Hematopoietic multipotent progenitor cell treated with erythropoietin and hydrocortisone succinate and interleukin-3 and kit ligand, for 8 days (in vitro differentiated cells): ENCODE results near the gene PHIP.
A peak's percentile ranks its signal among the peaks of the same experiment; 100 is the strongest.
"Not testable (repeated sequence)": the region's sequence is repeated elsewhere in the genome, so short reads cannot be mapped to it uniquely, and the experiment has no call there.

Experiments
- DNase-seq: peaks from one replicate; pipeline ENCODE4 v3.0.0-alpha.2; 2015

PHIP gene

DNA sequence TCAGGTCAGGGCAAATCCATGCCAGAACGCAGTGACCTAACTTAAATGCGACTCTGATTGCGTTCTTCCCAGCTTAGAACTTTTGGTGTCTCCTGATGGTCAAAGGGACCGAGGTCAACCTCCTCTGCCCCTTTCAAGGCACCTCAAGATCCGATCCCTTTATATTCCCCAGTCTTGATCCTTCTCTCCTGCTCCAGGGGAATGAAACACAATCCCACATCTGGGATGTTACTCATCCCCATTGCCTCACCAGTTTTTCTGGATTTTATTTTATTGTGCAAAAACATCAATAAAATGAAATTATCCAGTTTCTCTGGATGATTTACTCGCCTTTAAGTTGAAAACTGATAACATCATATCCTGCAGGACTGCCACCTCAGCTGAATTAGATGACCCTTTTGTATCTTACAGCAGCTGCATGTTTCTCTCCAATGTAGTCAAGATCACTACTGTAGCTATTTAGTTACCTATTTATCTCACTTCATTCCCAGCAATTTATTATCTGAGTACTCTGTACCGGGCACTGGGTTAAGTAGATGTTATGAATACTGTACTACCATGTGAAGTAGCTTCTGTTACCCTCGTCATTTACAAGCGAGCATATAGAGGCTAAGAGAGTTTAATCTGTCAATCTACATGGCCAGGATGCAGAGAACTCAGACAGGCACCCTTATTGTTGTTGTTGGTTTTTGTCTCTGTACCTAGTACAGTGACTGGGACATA is 166.7 kb downstream of the PHIP start:
- DNase-seq: no peak

DNA sequence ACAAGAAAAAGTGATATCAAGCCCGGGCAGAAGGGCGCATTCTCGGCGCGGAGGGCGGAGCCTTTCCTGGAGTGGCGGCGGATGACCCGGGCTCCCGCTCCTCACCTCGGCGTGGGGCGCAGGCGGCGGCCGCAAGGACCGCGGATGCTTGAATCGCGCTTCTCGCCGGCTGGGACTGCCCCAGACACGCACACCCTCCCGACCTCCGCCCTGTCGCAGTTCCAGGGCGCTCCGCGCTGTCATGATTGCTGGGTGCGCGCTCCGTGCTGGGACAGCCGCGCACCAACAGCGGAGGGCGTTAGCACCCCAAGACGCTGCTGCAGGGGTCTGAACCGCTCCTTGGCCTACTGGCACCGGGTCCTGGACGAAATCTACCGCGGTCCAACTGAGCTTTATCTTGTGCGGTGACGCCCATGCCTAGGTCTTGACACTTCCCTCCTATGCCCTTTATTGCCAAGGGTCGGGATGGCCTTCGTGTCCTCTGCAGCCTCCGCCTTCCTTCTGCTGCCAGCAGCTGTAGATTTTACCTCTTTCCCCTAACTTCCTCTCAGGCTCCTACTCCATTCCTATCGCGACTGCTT is 167.4 kb downstream of the PHIP start:
- DNase-seq: peak; percentile 31

DNA sequence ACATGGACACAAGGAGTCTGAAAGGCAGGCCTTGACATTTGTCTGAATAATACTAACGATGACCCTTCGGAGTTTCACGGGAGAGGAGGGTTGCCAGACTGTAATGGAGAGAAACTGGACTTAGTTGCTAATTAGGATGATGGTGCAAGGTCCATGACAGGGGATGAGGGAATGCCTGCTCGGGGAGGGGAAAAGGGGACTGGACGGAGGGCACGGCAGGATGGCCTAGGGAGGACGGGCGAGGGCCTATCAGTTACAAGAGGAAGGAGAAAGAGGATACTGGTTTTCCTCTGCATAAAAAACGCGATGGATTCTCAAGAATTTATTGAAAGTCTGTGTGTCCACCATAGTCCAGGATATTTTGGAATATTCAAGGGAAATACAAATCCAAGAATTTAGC is 168.0 kb downstream of the PHIP start:
- DNase-seq: no peak

DNA sequence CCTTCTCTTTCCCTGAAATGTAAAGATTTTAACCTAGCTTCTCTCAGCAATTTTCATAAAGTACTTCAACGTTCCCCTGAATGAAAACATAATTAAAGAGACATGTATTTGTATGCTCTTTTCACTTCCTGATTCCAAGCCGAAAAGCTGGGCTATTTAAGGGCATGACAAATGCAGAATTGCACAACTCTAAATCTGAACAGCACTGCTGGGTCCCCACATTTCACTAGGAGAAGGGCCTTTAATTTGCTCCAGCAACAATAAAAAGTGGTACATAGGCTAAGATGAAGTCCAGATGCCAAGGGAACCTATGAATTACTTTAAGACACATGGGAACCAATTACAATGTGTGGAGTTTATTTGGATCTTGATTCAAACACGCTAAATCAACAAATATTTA is 168.7 kb downstream of the PHIP start:
- no peak for DNase-seq

DNA sequence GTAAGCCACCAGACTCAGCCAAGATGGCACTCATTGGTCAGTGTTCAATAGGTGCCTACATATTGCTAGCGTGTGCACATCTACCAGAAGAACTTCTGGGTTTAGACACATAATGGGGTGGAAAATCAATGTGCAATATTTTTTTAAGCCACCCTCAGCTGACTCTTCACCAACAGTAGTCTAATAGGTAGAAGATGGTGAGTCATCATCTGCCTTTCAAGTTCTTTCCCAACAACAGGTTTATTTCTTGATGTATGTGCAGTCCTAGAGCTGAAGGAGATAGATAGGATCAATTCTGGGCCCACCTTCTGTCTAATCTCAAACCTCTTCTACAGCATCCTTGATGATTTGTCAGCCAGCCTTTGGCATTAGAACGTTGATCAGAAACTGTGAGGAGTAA is 169.4 kb downstream of the PHIP start:
- DNase-seq: no peak

DNA sequence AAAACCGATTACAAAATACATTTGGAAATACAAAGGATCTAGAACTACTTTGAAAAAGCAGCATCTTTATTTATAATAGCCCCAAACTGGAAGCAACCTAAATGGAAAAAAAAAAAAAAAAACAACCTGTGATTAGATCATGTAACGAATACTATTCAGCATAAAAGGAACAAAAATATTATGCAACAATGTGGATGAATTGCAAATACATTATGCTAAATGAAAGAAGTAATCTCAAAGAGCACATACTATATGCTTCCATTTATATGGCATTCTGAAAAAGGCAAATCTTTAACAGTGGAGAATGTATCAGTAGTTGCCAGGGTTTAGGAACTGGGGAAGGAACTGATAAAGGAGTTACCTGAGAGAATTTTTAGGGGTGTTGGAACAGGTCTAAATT is 181.8 kb downstream of the PHIP start:
- no peak for DNase-seq

DNA sequence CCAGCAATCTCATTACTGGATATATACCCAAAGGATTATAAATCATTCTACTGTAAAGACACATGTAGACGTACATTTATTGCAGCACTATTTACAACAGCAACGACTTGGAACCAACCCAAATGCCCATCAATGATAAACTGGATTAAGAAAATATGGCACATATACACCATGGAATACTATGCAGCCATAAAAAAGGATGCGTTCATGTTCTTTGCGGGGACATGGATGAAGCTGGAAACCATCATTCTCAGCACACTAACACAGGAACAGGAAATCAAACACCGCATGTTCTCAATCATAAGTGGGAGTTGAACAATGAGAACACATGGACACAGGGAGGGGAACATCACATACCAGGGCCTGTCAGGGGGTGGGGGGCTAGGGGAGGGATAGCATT is 188.2 kb downstream of the PHIP start:
- DNase-seq: not testable (repeated sequence)
